ENCODE measurements around the gene CHD6. TPM values are rescaled to one million over a fixed set of nuclear protein-coding genes. Genes with fewer than 3 reads are reported as not detected.

The CHD6 gene
- total and polyA plus RNA-seq, 2 of the 13 experiments (the other 11 are each of a cell fraction or from before 2014, with no cell fraction given) = 14.4 to 52.0 TPM

GRCh38 chr20:41533537-41534136 is 84.5 kb downstream of the CHD6 start (continued):
- no peak for TF ChIP-seq DBP (CRISPR knock-in tag; IDR thresholded peaks at IDR 0.05; ENCODE audit: not compliant biosample characterization)
- TF ChIP-seq BATF2 (CRISPR knock-in tag; IDR thresholded peaks at IDR 0.05) = no peak
- TF ChIP-seq ZZZ3 (CRISPR knock-in tag; IDR thresholded peaks at IDR 0.05; ENCODE audit: borderline replicate concordance) = peak; percentile 23; the same call in 1 of the 2 replicates
- peak; percentile 87 for TF ChIP-seq PHF5A (CRISPR knock-in tag; IDR thresholded peaks at IDR 0.05; ENCODE audit: low read depth, unreplicated experiment)
- TF ChIP-seq ZNF878 (CRISPR knock-in tag; IDR thresholded peaks at IDR 0.05) = peak; percentile 55; the same call in 1 of the 2 replicates
- no peak for TF ChIP-seq POLR2G (IDR thresholded peaks at IDR 0.05; ENCODE audit: low read depth, low read length)
- TF ChIP-seq ZBTB3 (CRISPR knock-in tag; IDR thresholded peaks at IDR 0.05; ENCODE audit: borderline replicate concordance, low read depth) = 0 out of 2 replicates have a peak, but pooled peaks have one; percentile 58
- no peak for TF ChIP-seq ZNF615 (CRISPR knock-in tag; IDR thresholded peaks at IDR 0.05; ENCODE audit: borderline replicate concordance)
- TF ChIP-seq KDM3A (CRISPR knock-in tag; IDR thresholded peaks at IDR 0.05; ENCODE audit: low read depth) = peak; percentile 67; the same call in 1 of the 2 replicates
- no peak for TF ChIP-seq PRPF4 (IDR thresholded peaks at IDR 0.05; ENCODE audit: low read depth, low read length, poor library complexity, severe bottlenecking)
- peak; percentile 91 for TF ChIP-seq KDM1A (CRISPR knock-in tag; IDR thresholded peaks at IDR 0.05)
- peak; percentile 95 for TF ChIP-seq ZNF609 (CRISPR knock-in tag; IDR thresholded peaks at IDR 0.05; ENCODE audit: borderline replicate concordance)
- no peak for TF ChIP-seq REL (CRISPR knock-in tag; conservative IDR thresholded peaks at IDR 0.05)
- no peak for TF ChIP-seq U2AF2 (IDR thresholded peaks at IDR 0.05; ENCODE audit: low read depth, low read length)
- TF ChIP-seq ZNF232 (CRISPR knock-in tag; IDR thresholded peaks at IDR 0.05; ENCODE audit: borderline replicate concordance) = 0 out of 2 replicates have a peak, but pooled peaks have one; percentile 30
- no peak for TF ChIP-seq HOXA7 (CRISPR knock-in tag; IDR thresholded peaks at IDR 0.05)
- peak; percentile 86 for TF ChIP-seq SAP130 (CRISPR knock-in tag; IDR thresholded peaks at IDR 0.05; ENCODE audit: low read depth)
- TF ChIP-seq CTCF (CRISPR knock-in tag; IDR thresholded peaks at IDR 0.05) = no peak
- peak; percentile 58; the same call in 1 of the 2 replicates for TF ChIP-seq THAP11 (CRISPR knock-in tag; IDR thresholded peaks at IDR 0.05)
- TF ChIP-seq ZNF704 (CRISPR knock-in tag; IDR thresholded peaks at IDR 0.05; ENCODE audit: borderline replicate concordance) = no peak

All from HepG2 (cell line).